NCI-H460 (cell line): Measurements from ENCODE around the gene GCNT2. TPM values are rescaled to one million over a fixed set of nuclear protein-coding genes. Genes with fewer than 3 reads are reported as not detected.
"Not testable (repeated sequence)": the region's sequence is repeated elsewhere in the genome, so short reads cannot be mapped to it uniquely, and the experiment has no call there.

Experiments
- DNase-seq: peaks from one replicate; pipeline ENCODE4 v3.0.0-alpha.2; 2016; ENCODE audit warnings: low read depth; ENCODE audit errors: extremely low read depth
- total RNA-seq: library from RNA; depleted of rRNA; stranded (reverse); fragments of >200 nt; shearing (Covaris generic); gene quantifications from 2 replicates; pipeline ENCODE4 v1.2.3, GENCODE V29; 2014

The GCNT2 gene
- total RNA-seq, 1 experiment from 2014 or later = 34.4 TPM

DNA sequence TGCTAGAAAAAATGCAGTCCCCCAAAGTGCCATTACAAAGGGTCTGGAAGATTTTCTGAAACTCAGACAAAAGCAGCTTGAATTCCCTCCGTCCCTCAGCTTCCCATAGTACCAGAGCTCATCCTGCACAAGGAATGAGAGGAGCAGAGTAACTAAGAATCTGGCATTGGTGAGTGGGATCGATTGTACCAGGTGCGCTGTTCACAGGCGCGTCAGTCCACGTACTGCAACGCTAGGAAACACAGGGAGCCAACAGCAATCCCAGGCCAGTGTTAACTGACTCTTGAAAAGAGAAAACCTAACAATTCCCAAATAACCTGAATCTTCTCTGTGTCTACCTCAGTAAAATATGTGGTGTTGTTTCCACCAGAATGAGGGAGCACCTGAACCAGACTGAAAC is 77.9 kb downstream of the GCNT2 start:
- no peak for DNase-seq

GRCh38 chr6:10600681-10601080 is 79.5 kb downstream of the GCNT2 start:
- not testable (repeated sequence) for DNase-seq

GRCh38 chr6:10603219-10603618 is 82.1 kb downstream of the GCNT2 start:
- DNase-seq = no peak

- DNase-seq = no peak
These were observed 87.9 kb downstream of the GCNT2 start for GRCh38 chr6:10609038-10609437.

- DNase-seq = no peak
These were observed 89.1 kb downstream of the GCNT2 start for GRCh38 chr6:10610289-10610688.

DNA sequence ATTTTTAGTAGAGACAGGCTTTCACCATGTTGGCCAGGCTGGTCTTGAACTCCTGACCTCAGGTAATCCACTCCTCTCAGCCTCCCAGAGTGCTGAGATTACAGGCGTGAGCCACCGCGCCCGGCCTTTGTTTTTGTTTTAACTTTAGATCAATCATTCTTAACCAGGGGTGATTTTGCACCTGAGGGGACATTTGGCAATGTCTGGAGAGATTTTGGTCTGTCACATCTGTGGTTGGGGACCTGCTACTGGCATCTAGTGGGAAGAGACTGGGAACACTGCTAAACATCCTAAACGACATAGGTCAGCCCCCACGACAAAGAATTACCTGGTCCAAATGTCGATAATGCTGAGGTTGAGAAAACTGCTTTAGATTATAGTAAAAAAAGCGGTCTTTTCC is 91.0 kb downstream of the GCNT2 start:
- no peak for DNase-seq

DNA sequence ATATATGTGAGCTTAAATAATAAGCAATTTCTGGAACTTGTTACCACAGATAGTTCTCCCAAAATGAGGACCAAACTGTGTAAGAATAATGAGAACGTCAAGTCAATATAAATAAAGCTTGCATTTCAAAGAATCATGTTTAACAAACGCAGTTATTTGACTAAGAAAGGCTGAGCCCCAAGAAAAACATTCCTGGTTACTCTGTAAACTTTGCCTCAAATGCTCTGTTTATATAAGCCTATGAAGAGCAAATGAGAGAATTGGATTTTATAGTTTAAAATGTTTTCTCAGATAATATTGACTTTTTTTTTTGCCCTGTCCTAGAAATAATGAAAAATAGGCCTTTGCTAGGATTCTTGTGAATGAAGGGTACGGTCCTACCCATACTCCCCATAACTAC is 91.9 kb downstream of the GCNT2 start:
- DNase-seq = no peak

DNA sequence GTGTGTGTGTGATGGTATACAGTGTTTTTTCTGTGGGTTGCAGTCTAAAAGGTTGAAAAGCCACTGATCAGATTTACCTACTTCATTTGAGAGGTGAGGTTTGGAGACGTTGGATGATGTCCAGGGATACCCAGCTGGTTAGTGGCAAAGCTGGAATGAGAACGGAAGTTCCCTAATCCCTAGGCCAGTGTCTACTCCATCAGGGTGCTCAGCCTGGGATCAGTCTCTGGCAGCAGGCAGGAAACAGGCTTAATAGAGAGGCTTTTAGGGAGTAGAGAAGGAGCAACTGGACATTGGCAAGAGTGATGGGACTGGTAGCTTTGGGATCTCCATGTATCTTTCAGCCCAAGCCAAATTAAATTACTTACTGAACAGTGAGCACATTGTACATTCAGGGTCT is 92.6 kb downstream of the GCNT2 start:
- no peak for DNase-seq

- DNase-seq = no peak
These were observed 94.5 kb downstream of the GCNT2 start for GRCh38 chr6:10615675-10616074.

- DNase-seq = not testable (repeated sequence)
These were observed 95.1 kb downstream of the GCNT2 start for GRCh38 chr6:10616266-10616665.

DNA sequence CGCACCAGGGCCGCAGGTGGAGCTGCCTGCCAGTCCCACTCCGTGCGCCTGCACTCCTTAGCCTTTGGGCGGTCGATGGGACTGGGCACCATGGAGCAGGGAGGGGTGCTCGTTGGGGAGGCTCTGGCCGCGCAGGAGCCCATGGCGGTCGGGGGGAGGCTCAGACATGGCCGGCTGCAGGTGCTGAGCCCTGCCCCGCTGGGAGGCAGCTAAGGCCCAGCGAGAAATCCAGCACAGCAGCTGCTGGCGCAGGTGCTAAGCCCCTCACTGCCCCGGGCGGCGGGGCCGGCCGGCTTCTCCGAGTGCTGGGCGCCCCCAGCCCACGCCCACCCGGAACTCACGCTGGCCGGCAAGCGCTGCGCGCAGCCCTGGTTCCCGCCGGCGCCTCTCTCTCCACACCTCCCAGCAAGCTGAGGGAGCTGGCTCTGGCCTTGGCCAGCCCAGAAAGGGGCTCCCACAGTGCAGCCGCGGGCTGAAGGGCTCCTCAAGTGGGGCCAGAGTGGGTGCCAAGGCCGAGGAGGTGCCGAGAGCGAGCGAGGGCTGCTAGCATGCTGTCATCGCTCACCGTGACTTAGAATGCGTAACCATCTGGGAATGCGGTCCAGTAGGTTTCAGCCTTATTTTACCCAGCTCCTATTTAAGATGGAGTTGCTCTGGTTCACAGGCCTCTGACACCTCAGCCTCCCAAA is 96.0 kb downstream of the GCNT2 start:
- DNase-seq = no peak

DNA sequence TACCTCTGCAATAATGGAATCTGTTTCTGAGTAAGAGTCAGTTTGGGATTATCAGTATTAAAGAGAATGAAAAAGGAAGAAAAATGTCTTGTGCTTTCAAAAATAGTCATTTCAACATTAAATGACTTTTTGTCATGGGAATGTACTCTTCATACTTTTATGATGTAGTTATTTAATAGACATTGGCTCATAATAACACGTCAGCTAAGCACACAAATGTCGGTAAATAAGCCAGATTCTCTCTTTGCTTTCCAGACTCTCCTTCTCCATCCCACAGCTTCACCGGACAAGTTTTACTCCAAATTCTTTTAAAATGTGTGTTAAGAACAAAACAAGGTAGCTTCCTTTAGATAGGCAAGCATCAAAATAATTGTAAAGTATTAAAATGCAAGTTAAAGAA is 97.3 kb downstream of the GCNT2 start:
- DNase-seq = no peak

- no peak for DNase-seq
These were observed 100.1 kb downstream of the GCNT2 start for GRCh38 chr6:10621213-10621612.

DNA sequence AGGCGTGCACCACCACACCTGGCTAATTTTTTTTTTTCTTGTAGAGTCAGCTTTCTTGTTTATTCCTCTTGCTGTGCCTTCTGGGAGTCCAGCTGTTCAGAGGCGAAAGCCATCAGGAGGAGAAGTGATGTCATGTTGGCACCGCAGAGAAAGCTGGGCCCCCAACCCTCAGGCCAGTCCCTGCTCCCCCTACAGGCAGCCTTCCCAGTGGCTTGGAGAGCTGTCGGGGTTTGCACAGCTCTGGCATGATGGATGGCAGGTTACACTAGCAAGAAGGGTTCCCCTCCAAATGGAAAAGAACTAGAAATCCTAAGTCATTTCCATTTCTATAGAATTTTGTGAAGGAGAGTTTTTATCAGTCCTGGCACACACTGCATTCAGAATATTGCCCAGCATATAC is 100.7 kb downstream of the GCNT2 start:
- no peak for DNase-seq

- DNase-seq = no peak
These were observed 103.7 kb downstream of the GCNT2 start for GRCh38 chr6:10624836-10625235.

DNA sequence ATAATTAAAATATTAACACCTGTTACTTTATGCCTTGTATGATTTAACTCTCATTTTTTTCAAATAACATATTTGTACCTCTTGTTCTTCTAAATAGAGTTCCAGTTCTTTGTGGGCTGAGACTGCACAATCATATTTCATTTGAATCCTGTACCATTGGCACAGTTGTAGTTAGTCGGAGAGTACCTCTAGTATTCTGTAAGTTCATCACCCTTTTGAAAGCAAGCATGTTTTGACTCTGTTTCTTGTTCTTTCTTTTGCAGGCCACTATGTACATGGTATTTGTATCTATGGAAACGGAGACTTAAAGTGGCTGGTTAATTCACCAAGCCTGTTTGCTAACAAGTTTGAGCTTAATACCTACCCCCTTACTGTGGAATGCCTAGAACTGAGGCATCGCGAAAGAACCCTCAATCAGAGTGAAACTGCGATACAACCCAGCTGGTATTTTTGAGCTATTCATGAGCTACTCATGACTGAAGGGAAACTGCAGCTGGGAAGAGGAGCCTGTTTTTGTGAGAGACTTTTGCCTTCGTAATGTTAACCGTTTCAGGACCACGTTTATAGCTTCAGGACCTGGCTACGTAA is 105.1 kb downstream of the GCNT2 start:
- DNase-seq = no peak

DNA sequence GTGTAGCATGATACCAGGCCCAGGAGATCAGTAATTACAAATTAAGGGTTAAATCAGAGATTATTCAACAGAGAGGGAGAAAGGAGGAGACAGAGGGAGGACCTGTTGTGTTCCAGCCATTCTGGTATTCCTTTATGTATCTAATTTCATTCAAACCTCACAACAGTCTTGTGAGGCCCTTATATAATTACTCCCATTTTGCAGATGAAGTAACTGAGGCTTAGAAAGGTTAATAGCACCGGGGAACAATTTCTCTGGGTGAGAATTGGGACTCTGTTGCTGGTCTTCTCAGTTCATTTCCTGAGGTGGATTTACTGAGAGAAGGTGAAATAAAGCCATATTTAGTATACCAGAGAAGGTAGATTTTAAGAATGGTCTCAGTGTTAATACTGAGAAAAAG is 106.6 kb downstream of the GCNT2 start:
- DNase-seq = no peak

DNA sequence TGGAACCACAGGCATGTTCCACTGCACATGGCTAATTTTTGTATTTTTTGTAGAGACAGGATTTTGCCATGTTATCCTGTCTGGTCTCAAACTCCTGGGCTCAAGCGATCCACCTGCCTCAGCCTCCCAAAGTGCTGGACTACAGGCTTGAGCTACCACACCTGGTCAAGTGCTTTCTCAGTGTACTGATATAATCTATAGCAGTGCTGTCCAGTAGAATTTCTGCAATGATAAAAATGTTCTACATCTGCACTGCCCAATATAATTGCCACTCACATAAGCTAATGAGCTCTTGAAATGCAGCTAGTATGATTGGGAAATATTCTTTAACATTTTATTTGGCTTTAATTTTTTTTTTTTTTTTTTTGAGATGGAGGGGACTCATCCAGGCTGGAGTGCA is 109.0 kb downstream of the GCNT2 start:
- no peak for DNase-seq

DNA sequence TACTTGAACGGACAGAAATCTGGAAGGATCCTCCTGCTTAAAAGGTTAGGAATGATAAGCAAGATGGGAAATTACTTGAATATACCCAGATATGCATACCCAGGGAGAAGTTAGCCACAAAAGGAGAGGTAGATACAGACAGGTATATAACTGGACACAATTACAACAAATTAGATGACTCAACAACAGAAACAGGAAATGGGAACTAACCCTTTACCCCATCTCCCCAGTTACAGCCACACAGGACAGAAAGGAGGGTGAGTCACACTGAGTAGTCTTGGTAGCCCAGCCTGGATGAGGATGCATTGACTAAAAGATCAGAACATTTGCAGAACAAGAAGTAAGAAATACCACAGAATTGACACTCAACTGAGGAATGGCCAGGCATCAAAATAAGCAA is 112.1 kb downstream of the GCNT2 start:
- no peak for DNase-seq

DNA sequence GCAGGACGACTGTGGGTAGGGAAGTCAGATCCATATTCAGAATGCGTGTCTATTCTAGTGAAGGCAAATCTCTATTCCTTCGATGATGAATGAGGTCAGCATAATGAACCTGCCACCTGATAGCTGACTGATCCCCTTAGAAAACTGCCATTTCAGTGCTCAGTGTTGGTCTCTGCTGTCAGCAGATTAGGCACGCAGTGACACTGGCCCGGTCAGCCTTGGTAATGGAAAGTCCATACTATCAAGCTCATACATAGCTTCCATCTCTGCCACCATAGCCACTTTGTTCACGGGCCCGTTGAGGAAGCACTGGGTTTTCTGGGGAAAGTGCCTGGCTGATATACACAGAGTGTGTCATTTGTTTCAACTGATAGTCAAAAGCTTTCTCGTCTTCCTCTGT is 119.3 kb downstream of the GCNT2 start:
- no peak for DNase-seq

DNA sequence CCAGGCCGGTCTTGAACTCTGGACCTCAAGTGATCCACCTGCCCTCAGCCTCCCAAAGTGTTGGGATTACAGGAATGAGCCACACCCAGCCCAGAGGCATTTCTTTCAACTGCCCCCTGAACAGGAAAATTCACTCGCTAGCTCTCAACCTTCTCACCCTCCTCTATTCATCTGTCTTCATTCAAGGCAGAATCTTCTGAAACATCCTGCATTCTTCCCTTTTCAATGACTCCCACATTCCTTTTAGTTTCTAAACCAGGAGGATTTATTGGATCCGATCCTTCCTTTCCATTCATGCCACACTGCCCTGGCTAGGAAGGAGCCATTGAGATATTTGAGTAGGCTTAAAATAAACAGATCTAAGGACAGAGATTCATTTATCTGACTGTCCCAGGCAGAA is 120.4 kb downstream of the GCNT2 start:
- DNase-seq = no peak

DNA sequence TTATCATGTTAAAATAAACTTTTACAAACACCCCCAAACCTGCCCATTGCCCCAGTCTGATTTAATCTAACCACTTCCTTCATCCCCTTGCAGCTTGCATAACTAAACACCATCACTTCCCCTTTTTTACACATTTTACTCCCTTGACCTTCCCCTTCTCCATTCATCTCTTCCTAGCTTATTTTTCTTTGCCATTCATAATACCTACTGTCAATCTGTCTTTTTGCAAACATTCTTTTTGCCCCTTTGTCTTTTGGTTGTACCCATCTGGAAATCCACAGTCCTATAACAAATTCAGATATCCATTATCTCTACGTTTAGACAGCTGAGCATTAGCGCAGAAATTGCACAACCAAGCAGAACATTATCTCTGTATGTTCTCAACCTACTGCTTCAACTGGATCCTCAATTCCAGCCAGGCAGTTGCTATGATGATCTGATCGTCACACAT is 122.1 kb downstream of the GCNT2 start:
- DNase-seq = no peak

GRCh38 chr6:10644225-10644624 is 123.1 kb downstream of the GCNT2 start:
- no peak for DNase-seq
